ENCODE measurements around the gene SLC7A9.
"Not testable (repeated sequence)": the region's sequence is repeated elsewhere in the genome, so short reads cannot be mapped to it uniquely, and the experiment has no call there.

SLC7A9 gene

DNA sequence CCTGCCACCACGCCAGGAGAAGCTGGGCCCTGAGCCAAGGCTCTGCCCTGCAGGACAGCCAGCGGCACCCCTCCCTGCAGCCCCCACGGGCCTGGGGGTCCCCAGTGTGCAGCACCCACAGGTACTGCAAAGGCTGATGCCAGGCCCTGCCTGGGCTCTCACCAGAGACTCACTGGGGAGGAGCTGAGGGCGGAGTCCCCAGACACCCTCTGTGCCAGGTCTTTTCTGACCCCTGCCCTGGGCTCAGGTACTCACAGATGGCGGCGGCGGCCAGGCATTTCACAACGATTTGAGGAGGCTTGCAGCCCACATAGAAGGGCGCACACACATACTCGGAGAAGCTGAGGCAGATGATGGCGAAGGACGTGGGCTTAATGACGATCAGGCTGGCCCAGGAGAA, 5.7 kb downstream of the SLC7A9 start:
- no peak for DNase-seq (ENCODE audit: low read depth)

DNA sequence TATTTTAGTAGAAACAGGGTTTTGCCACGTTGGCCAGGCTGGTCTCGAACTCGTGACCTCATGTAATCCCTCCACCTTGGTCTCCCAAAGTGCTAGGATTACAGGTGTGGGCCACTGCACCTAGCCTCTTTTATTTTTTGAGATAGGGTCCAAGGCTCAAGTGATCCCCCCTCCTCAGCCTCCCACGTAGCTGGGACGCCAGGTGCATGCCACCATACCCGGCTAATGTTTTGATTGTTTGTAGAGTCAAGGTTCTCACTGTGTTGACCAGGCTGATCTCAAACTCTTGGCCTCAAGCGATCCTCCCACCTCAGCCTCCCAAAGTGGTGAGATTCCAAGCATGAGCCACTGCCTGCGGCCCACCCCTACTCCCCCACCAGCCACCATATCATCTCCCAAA, 6.3 kb downstream of the SLC7A9 start:
- no peak for DNase-seq (ENCODE audit: low read depth)

GRCh38 chr19:32862741-32863140, 6.8 kb downstream of the SLC7A9 start:
- DNase-seq (ENCODE audit: low read depth): no peak

GRCh38 chr19:32862173-32862572, 7.4 kb downstream of the SLC7A9 start:
- DNase-seq (ENCODE audit: low read depth): no peak

GRCh38 chr19:32861596-32861995, 8.0 kb downstream of the SLC7A9 start:
- DNase-seq (ENCODE audit: low read depth): no peak

GRCh38 chr19:32859591-32859990, 10.0 kb downstream of the SLC7A9 start:
- no peak for DNase-seq (ENCODE audit: low read depth)

- no peak for DNase-seq (ENCODE audit: low read depth)
Observed at GRCh38 chr19:32858559-32858958, 11.0 kb downstream of the SLC7A9 start.

DNA sequence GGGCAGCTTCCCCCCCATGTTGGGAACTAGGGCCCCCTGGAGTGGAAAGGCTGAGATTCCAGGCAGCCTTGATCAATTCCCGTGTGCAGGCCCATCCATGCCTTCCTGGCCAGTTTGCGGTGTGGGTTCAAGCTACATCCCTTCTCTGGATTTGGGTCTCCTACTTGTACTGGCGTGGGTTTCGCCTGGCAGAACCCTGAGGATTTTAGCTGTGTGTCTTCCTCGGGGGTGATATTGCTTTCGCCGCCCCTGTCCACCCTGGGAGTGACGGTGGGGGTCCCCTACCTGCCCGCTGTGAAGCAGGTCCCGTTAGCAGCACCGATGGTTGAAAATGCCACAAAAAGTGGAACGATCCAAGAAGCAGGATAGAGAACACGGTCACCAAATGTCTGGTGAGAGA, 11.4 kb downstream of the SLC7A9 start:
- no peak for DNase-seq (ENCODE audit: low read depth)

- no peak for DNase-seq (ENCODE audit: low read depth)
Observed at GRCh38 chr19:32857584-32857983, 12.0 kb downstream of the SLC7A9 start.

- DNase-seq (ENCODE audit: low read depth): not testable (repeated sequence)
Observed at GRCh38 chr19:32856818-32857217, 12.7 kb downstream of the SLC7A9 start.

- no peak for DNase-seq (ENCODE audit: low read depth)
Observed at GRCh38 chr19:32852216-32852615, 17.4 kb downstream of the SLC7A9 start.

DNA sequence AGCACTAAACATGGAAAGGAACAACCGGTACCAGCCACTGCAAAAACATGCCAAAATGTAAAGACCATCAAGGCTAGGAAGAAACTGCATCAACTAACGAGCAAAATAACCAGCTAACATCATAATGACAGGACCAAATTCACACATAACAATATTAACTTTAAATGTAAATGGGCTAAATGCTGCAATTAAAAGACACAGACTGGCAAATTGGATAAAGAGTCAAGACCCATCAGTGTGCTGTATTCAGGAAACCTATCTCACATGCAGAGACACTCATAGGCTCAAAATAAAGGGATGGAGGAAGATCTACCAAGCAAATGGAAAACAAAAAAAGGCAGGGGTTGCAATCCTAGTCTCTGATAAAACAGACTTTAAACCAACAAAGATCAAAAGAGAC, 21.5 kb downstream of the SLC7A9 start:
- not testable (repeated sequence) for DNase-seq (ENCODE audit: low read depth)

- DNase-seq (ENCODE audit: low read depth): no peak
Observed at GRCh38 chr19:32843716-32844245, 25.8 kb downstream of the SLC7A9 start.

DNA sequence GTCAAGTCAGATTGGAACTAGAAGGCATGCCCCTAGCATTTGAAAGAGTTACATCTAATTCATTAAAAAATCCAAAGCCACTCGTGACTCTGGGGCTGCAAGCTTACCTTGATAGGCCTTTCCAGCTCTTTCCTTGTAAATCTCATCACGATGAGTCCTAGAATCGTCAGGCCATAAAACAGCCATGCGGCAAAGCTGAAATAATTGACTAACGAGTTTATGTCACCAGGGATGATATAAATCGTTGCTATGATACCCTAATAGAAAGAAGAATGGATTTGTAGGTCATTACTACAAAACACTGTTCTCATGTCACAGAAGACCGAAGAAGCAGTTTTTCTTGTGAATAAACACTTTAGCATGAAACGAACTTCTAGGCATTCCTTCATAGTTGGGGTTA, 27.5 kb downstream of the SLC7A9 start:
- DNase-seq (ENCODE audit: low read depth): no peak

- no peak for DNase-seq (ENCODE audit: low read depth)
Observed at GRCh38 chr19:32837531-32837930, 32.0 kb downstream of the SLC7A9 start.

- DNase-seq (ENCODE audit: low read depth): not testable (repeated sequence)
Observed at GRCh38 chr19:32833388-32833787, 36.2 kb downstream of the SLC7A9 start.

DNA sequence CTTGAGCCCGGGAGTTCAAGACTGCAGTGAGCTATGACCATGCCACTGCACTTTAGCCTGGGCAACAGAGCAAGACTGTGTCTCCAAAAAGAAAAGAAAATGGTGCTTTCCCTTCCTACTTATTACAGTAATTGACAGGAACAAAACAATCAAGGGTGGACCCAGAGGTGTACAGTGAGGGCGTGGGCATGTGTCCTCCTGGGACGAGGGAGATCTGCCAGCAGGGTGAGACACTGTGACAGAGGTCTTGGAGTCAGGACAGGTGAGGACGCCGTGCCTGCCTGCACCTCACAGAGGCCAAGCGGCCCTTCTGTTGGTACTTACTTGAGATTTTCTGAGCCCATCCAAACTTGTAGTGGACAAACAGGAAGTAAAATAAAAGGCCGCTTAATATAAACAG, 36.7 kb downstream of the SLC7A9 start:
- DNase-seq (ENCODE audit: low read depth): not testable (repeated sequence)

DNA sequence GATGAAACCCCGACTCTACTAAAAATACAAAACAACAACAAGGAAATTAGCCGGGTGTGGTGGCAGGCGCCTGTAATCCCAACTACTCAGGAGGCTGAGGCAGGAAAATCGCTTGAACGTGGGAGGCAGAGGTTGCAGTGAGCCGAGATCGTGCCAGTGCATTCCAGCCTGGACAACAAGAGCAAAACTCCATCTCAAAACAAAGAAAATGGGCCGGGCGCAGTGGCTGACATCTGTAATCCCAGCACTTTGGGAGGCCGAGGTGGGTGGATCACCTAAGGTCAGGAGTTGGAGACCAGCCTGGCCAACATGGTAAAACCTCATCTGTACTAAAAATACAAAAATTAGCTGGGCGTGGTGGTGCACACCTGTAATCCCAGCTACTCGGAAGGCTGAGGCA, 37.5 kb downstream of the SLC7A9 start:
- not testable (repeated sequence) for DNase-seq (ENCODE audit: low read depth)

DNA sequence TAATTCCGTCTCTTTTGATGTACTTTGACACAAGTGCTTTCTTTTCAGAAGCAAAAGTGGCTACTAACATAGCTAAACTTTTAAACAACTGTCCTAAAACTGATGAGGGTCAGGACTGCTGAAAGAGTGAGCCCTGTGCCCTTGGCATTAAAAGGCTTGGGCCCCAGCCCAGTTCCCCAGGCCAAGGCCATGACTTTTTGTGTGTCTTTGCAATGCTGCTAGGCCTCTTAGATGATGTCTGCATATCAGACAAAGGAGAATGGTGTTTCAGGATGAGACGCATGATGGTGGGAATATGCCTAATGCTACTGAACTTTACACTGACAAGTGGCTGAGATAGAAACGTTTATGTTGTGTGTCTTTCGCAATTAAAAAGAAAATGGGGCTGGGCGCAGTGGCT, 38.0 kb downstream of the SLC7A9 start:
- DNase-seq (ENCODE audit: low read depth): no peak

DNA sequence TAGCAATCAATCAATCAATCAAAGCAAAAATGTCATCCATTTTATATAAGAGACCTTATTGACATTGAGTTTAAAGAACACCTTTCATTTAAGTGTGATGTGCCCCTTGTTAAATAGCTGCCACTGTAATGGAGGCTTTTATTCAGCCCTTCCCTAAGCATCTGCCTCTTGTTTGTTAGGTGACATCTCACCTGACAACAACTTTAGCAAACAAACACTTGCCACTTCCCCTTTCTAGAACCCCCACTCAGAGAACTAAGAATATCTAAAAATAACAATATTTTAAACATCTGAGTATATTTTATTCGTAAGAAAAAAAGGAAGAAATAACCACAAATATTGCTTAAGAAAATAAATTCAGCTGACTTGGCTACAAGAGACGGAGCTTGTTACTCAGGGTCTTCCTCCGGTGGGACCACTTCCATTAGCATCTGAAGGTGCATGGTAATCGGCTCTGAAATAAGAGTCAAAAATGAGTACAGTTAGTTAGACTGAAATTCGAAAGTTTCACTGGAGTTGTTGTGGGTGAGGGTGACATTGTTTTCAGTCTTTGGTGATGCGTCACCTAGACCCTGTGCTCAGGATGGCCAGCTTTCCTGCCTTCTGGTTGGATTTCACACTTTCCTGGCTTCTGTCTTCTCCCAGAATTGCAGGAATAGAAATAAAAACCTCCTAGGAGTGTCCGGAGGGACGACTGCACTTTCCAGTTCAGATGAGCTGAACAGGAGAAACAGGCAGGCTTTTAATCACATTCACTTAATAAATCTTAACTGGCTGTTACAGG, 39.1 kb downstream of the SLC7A9 start:
- no peak for DNase-seq (ENCODE audit: low read depth)

DNA sequence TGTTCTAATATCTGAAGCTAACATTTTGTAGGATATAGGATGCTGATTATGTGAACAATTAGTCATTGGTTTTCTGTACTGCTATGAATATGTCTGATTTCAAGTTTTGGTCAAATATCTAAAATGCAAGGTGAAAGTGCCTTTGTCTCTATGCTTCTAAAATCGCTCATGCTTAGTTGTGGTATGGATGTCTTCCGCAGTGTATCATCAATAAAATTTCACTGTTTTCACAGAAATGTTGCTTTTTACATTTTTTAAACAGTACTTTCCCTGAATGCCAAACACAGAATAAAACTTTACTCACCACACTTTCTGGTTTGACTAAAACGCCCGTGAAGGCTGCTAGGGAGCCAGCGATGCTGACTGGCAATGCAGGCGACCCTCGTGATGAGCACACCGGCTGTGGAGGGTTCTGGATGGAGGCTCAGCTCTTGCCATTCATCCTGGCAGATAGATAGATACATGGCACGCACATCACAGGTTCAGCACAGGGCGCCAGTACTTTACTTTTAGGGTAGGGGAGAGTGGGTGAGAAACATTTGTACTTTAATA, 40.1 kb downstream of the SLC7A9 start:
- no peak for DNase-seq (ENCODE audit: low read depth)

- no peak for DNase-seq (ENCODE audit: low read depth)
Observed at GRCh38 chr19:32828643-32829344, 40.8 kb downstream of the SLC7A9 start.

GRCh38 chr19:32828139-32828538, 41.4 kb downstream of the SLC7A9 start:
- no peak for DNase-seq (ENCODE audit: low read depth)

All from stimulated activated CD8-positive, alpha-beta memory T cell treated with anti-CD3 and anti-CD28 coated beads, Interleukin-15, amount 100 ng/mL, for 1 hour (primary cell).